B cell (primary cell): Measurements from ENCODE around the gene RBP3. TPM values are rescaled to one million over a fixed set of nuclear protein-coding genes. Genes with fewer than 3 reads are reported as not detected.

Experiments used
- ATAC-seq: fragments of 200-7000 bp; cut with Tn5 transposase; one replicate; pipeline ENCODE4 v1.10.0; 2021; ENCODE audit warnings: low read depth, mild to moderate bottlenecking, moderate number of reproducible peaks, moderate library complexity
- CTCF ChIA-PET: fragments of 350-600 bp; sonication (Branson Sonifier 250); formaldehyde crosslinking; loops from one replicate; lab custom pipeline; 2021; ENCODE audit warnings: antibody characterized with exemption, inconsistent platforms; lab: Charles Lee
- POLR2A ChIA-PET: fragments of 350-600 bp; sonication (Branson Sonifier 250); formaldehyde crosslinking; loops from one replicate; lab custom pipeline; 2021; ENCODE audit warnings: antibody characterized with exemption; lab: Charles Lee
- DNase-seq: peaks from one replicate; pipeline ENCODE4 v3.0.0; 2013
- H2AFZ ChIP-seq: 2 replicates; pipeline ENCODE4 v1.6.1; 2012; ENCODE audit warnings: mild to moderate bottlenecking, low read depth, low read length; ENCODE audit not compliant: insufficient read depth, poor library complexity, severe bottlenecking
- H3K27ac ChIP-seq, 2 donors: 1 replicate in 1 of 2; 2 replicates in 1 of 2; pipeline ENCODE4 v1.5.1; 2012 to 2013; ENCODE audit warnings: low read length in 2 of 2, mild to moderate bottlenecking in 2 of 2, moderate library complexity in 1 of 2
- H3K27me3 ChIP-seq, 4 experiments: fragments of 200-600 bp in 1 of 4; sonication (generic) in 1 of 4; replicated peaks in 1 of 4; 1 replicate in 2 of 4; 2 replicates in 2 of 4; pipeline versions ENCODE4 v1.6.1 to v1.7.0; 2013 to 2016; ENCODE audit warnings: low read length in 3 of 4, mild to moderate bottlenecking in 2 of 4, mixed read lengths in 1 of 4, moderate library complexity in 1 of 4; ENCODE audit not compliant: insufficient read depth in 4 of 4, control insufficient read depth in 3 of 4; ENCODE audit errors: control extremely low read depth in 1 of 4
- H3K36me3 ChIP-seq, 2 experiments: replicated peaks in 1 of 2; 1 replicate in 1 of 2; 2 replicates in 1 of 2; pipeline versions ENCODE4 v1.6.1 to v1.7.1; 2013; ENCODE audit warnings: low read length in 1 of 2; ENCODE audit not compliant: insufficient read depth in 2 of 2, control insufficient read depth in 1 of 2; ENCODE audit errors: control extremely low read depth in 1 of 2, extremely low read depth in 1 of 2
- H3K4me1 ChIP-seq, 2 donors: fragments of 200-600 bp in 1 of 2; sonication (generic) in 1 of 2; 1 replicate in 1 of 2; 2 replicates in 1 of 2; pipeline versions ENCODE4 v1.5.1 to v1.6.1; 2013 to 2017; ENCODE audit warnings: low read length in 2 of 2; ENCODE audit not compliant: control insufficient read depth in 2 of 2, insufficient read depth in 2 of 2
- H3K4me2 ChIP-seq: replicated peaks from 2 replicates; pipeline ENCODE3; 2012; ENCODE audit warnings: mild to moderate bottlenecking, low read depth, low read length; ENCODE audit not compliant: poor library complexity, severe bottlenecking
- H3K4me3 ChIP-seq, 5 experiments: fragments of 200-600 bp in 1 of 5; sonication (generic) in 1 of 5; 1 replicate in 3 of 5; 2 replicates in 2 of 5; pipeline versions ENCODE4 v1.5.1 to v1.7.0; 2011 to 2016; ENCODE audit warnings: low read length in 4 of 5, mild to moderate bottlenecking in 4 of 5, low read depth in 2 of 5, control low read depth in 1 of 5, moderate library complexity in 1 of 5; ENCODE audit not compliant: insufficient read depth in 1 of 5; ENCODE audit errors: control extremely low read depth in 1 of 5, extremely low read depth in 1 of 5
- H3K79me2 ChIP-seq: fragments of 200-600 bp; sonication (generic); one replicate; pipeline ENCODE4 v1.6.0; 2016; ENCODE audit warnings: low read length; ENCODE audit not compliant: control insufficient read depth, insufficient read depth
- H3K9ac ChIP-seq: fragments of 200-600 bp; sonication (generic); 2 replicates; pipeline ENCODE4 v1.6.1; 2017; ENCODE audit warnings: mild to moderate bottlenecking, low read length, moderate library complexity
- H3K9me3 ChIP-seq, 3 donors: one replicate each; pipeline versions ENCODE4 v1.6.1 to v1.7.1; 2013; ENCODE audit warnings: low read length in 2 of 3; ENCODE audit not compliant: control insufficient read depth in 2 of 3, insufficient read depth in 1 of 3; ENCODE audit errors: control extremely low read depth in 1 of 3
- H4K20me1 ChIP-seq: 2 replicates; pipeline ENCODE4 v1.6.0; 2012; ENCODE audit warnings: mild to moderate bottlenecking, low read length; ENCODE audit not compliant: insufficient read depth, control insufficient read depth, poor library complexity, severe bottlenecking
- H3K27ac Mint-ChIP-seq: one replicate; pipeline ENCODE4 v1.8.0; 2021; ENCODE audit warnings: mixed read lengths
- H3K27me3 Mint-ChIP-seq: one replicate; pipeline ENCODE4 v1.8.0; 2021; ENCODE audit warnings: mixed read lengths
- H3K4me1 Mint-ChIP-seq: one replicate; pipeline ENCODE4 v1.8.0; 2021; ENCODE audit warnings: mixed read lengths
- H3K4me3 Mint-ChIP-seq: one replicate; pipeline ENCODE4 v1.8.0; 2021; ENCODE audit warnings: mixed read lengths
- H3K9me3 Mint-ChIP-seq: one replicate; pipeline ENCODE4 v1.8.0; 2022; ENCODE audit warnings: mixed read lengths; ENCODE audit not compliant: insufficient read depth
- EZH2 ChIP-seq: IDR thresholded peaks from 2 replicates; pipeline ENCODE4 v1.6.1; 2012; ENCODE audit warnings: borderline replicate concordance, low read depth, mild to moderate bottlenecking, moderate library complexity, low read length; ENCODE audit not compliant: insufficient read depth, poor library complexity, severe bottlenecking
- WGBS: methylation state at CpG from one replicate; pipeline ENCODE4 v1.1.5; 2013; ENCODE audit warnings: missing lambda C conversion rate; ENCODE audit not compliant: insufficient coverage; 5-methylcytosine and 5-hydroxymethylcytosine counted together
- intact Hi-C: fragments of 100-400 bp; cut with micrococcal nuclease; formaldehyde crosslinking; loops from one replicate; pipeline ENCODE4 v1.10.0; 2022
- polyA plus RNA-seq: library from polyadenylated mRNA; depleted of rRNA; stranded (reverse); fragments of >200 nt; gene quantifications from 2 replicates; pipeline ENCODE4 v1.2.3, GENCODE V29; 2012
- total RNA-seq, 2 donors: library from RNA; stranded (reverse); fragments of 120-200 nt in 1 of 2; gene quantifications; 1 replicate in 1 of 2; 2 replicates in 1 of 2; pipeline versions ENCODE4 v1.2.3 to v1.2.4, GENCODE V29; 2013 to 2022
- TF ChIP-seq, protein P1 (sequence below): fragments of 200-600 bp; IDR thresholded peaks from one replicate; pipeline ENCODE4 v1.8.0; 2022; ENCODE audit warnings: antibody characterized with exemption, mild to moderate bottlenecking

Gene RBP3
- total and polyA plus RNA-seq, 2 donors (not counting 1 experiment from before 2014, with no cell fraction given), result not detected

DNA sequence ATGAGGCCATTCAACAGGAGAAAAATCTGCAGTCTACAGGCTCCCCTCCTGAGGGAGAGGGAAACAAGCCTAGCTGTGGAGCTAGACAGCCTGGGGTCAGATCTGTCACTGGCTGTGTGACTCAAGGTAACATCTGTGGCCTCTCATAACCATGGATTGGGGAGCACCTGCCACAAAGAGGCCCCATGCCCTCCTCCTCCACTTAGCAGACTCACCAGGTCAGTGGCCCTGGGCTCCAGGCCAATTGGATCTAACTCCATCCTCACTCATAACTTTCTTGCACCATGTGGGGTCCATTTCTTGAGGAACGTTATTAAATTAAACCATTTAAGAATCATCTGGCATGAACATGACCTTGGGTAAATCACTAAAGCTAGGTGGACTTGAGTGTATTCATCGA, 46.3 kb upstream of the RBP3 start:
- Histone ChIP-seq H3K9me3 (no peaks in the 10 kb centered on the region), H2AFZ (no peak overlapping the region), H3K27me3 (peaks cover 0 to 22% (median 5%) of the 10 kb centered on the region in 4 experiments), H3K4me3 (no peak overlapping the region), H3K9ac (no peak overlapping the region), H3K4me1 (peaks cover 0 to 6% of the 10 kb centered on the region in 2 donors), H3K79me2 (no peaks in the 10 kb centered on the region), H3K27ac (no peak overlapping the region), H3K36me3 (no peaks in the 10 kb centered on the region), H3K4me2 (no peak overlapping the region), H4K20me1 (no peaks in the 10 kb centered on the region)
- H3K4me1 Mint-ChIP-seq, result peaks cover 3% of the 10 kb centered on the region
- CTCF ChIA-PET, result no interaction called here
- no peaks in the 10 kb centered on the region for H3K9me3 Mint-ChIP-seq
- ATAC-seq (no peak), DNase-seq (no peak)
- no peak overlapping the region for H3K27ac Mint-ChIP-seq
- TF ChIP-seq, protein P1, sequence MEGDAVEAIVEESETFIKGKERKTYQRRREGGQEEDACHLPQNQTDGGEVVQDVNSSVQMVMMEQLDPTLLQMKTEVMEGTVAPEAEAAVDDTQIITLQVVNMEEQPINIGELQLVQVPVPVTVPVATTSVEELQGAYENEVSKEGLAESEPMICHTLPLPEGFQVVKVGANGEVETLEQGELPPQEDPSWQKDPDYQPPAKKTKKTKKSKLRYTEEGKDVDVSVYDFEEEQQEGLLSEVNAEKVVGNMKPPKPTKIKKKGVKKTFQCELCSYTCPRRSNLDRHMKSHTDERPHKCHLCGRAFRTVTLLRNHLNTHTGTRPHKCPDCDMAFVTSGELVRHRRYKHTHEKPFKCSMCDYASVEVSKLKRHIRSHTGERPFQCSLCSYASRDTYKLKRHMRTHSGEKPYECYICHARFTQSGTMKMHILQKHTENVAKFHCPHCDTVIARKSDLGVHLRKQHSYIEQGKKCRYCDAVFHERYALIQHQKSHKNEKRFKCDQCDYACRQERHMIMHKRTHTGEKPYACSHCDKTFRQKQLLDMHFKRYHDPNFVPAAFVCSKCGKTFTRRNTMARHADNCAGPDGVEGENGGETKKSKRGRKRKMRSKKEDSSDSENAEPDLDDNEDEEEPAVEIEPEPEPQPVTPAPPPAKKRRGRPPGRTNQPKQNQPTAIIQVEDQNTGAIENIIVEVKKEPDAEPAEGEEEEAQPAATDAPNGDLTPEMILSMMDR, result no peak
- no peak for TF ChIP-seq EZH2
- H3K27me3 Mint-ChIP-seq, result peaks cover 48% of the 10 kb centered on the region
- intact Hi-C loops, result no loop called here
- POLR2A ChIA-PET, result no interaction called here
- 90% methylated on average over 1 of the region's 2 CpGs for WGBS
- H3K4me3 Mint-ChIP-seq, result no peak overlapping the region

DNA sequence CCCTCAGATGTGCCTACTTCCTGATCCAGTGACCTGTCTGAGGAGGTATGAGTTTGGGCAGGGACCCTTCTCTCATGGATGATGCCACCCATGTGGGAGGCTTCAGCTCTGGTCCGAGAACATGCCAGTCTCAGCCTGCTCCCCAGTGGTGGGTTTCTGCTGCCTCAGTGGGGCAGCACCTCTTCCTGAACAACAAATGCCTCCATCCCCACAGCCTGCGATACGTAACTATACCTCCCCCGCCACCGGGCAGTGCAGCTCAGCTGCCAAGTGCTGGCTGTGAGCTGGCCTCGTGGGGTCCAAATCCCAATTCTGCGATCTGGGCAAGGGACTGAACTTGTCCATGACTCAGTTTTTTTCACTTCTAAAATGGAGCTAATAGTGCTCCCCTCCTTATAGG, 45.1 kb upstream of the RBP3 start:
- Histone ChIP-seq H3K4me3 (no peak overlapping the region), H4K20me1 (no peaks in the 10 kb centered on the region), H3K9me3 (no peaks in the 10 kb centered on the region), H3K4me1 (peaks cover 0 to 6% of the 10 kb centered on the region in 2 donors), H3K4me2 (no peak overlapping the region), H3K36me3 (no peaks in the 10 kb centered on the region), H3K27me3 (peaks cover 0 to 22% (median 5%) of the 10 kb centered on the region in 4 experiments), H3K27ac (no peak overlapping the region), H3K79me2 (no peaks in the 10 kb centered on the region), H3K9ac (no peak overlapping the region), H2AFZ (no peak overlapping the region)
- Mint-ChIP-seq H3K27ac (no peak overlapping the region), H3K9me3 (no peaks in the 10 kb centered on the region), H3K4me3 (no peak overlapping the region), H3K27me3 (peaks cover 41% of the 10 kb centered on the region), H3K4me1 (peaks cover 3% of the 10 kb centered on the region)
- intact Hi-C loops, result no loop called here
- TF ChIP-seq, protein P1, result no peak
- TF ChIP-seq EZH2, result no peak
- ATAC-seq (no peak), DNase-seq (no peak)
- ChIA-PET CTCF (interaction anchor here (0.9 to 2.0 kb wide), 3 partner anchors 9 to 278 kb away, joined by 5 to 8 read pairs (median 8); no protein-coding TSS in a partner anchor), POLR2A (no interaction called here)
- 96% methylated on average over 5 of the region's 7 CpGs for WGBS
